CD4-positive, alpha-beta T cell treated with Interleukin-17A for 1 hour (primary cell): ENCODE results near the gene BTBD16.

Source experiments
- DNase-seq: peaks from one replicate; pipeline ENCODE4 v3.0.0-alpha.2; 2020

Gene BTBD16

DNA sequence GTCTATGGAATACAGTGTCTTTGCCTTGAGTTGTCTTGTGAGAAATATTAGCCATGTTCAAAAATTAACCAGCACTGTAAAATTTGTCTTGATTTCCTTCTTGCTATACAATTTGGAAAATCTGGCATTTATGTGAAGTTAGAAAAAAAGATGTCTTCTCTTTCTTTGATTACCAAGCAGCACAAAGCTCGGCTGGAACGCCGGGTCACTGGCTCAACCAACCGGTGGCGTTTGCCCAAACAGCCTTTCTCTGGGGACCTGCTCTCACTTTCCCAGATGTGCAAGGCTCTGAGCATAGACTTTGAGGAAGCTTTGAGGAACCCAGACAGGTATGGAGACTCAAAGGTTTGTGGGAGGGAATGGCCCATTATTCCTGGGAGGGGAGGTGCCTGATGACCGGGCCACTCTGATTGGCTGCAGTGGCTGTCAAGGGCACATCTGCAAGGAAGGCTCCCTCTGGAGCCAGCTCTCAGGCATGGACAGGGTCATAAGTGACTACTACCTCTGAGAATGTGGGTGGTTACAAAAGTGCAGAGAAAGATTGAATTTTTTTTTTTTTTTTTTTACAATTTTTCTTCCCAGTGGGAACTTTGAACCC is 5.6 kb downstream of the BTBD16 start:
- DNase-seq: no peak

DNA sequence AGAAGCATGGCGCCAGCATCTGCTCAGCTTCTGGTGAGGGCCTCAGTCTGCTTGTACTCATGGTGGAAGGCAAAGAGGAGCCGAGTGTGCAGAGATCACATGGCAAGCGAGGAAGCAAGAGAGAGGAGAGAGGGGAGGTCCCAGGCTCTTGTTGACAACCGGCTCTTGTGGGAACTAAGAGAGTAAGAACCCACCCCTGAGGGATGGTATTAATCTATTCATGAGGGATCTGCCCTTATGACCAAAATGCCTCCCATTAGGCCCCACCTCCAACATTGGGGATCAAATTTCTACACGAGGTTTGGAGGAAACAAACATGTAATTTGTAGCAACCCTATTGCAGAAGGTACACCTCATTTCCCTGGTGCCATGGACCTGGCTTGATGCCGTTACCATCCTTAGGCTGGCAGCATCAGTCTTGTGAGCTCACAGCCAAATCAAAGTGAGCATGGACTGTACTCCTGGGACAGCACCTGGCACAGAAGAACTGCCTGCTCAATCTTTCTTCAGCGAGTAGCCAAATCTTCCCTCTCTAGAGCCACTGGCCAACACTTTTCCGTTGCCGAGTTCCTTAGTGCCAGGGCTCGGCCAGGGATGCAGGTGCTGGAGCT is 6.5 kb downstream of the BTBD16 start:
- DNase-seq: no peak

DNA sequence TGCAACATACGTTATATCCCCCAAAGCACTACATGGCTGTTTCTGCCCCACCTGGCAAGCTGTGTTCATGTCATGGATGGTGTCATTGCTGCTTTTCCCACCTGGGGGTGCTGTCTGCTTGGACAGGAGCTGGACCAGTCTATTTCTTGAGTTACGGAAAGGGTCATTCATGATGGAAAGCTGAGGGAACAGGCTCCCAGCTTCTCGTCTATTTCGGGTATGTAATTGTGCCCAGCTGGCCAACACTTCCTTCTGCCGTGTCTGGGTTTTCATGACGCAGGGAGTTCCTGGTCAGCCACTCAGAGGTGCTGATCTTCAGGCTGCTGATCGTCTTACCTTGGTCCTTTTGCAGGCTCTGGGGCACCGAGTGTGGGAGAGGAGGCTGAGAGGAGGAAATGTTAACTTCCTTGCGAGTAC is 8.6 kb downstream of the BTBD16 start:
- no peak for DNase-seq

DNA sequence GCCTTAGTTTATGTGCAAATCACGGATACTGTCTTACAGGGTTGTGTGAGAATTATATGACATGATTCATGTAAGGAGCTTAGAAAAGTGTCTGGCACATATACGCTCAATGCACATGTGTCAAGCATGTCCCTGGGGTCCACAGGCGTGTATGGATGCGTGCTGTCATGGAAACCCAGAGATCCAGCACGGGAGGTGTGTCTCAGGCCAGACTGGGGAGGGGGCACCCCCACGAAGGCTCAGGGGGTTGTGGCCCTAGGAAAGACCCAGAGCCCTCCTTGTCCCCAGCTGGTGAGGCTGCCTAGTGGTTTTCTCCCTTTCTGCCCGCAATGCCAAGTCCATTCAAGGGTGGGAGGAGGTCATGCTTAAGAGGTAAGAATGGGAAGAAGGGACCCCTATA is 9.1 kb downstream of the BTBD16 start:
- DNase-seq: no peak

- DNase-seq: no peak
Observed at GRCh38 chr10:122281018-122281626, 10.0 kb downstream of the BTBD16 start.

GRCh38 chr10:122281751-122282150 is 10.7 kb downstream of the BTBD16 start:
- no peak for DNase-seq

- DNase-seq: no peak
Observed at GRCh38 chr10:122282253-122282671, 11.2 kb downstream of the BTBD16 start.

- no peak for DNase-seq
Observed at GRCh38 chr10:122282909-122283308, 11.8 kb downstream of the BTBD16 start.

GRCh38 chr10:122285506-122286444 is 14.7 kb downstream of the BTBD16 start:
- DNase-seq: no peak

DNA sequence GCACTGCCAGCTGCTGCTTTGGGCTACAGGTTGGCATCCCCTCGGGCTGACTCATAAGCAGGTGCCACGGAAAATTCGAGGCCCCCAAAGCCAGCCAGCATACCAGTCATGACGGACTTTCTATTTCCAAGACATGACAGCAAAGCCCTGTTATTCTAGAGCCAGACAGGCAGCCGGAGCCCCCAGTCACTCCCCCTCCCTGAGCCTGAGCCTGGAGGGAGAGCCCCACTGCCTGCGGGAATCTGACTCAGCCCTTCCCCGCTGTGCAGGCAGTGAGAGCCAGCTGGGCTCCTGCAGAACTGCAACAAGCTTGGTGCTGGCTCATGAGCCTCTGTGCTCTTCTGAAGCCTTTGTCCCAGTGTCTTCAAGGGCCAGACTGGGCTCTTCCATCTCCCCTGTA is 15.8 kb downstream of the BTBD16 start:
- DNase-seq: no peak

- DNase-seq: no peak
Observed at GRCh38 chr10:122287570-122287969, 16.5 kb downstream of the BTBD16 start.

DNA sequence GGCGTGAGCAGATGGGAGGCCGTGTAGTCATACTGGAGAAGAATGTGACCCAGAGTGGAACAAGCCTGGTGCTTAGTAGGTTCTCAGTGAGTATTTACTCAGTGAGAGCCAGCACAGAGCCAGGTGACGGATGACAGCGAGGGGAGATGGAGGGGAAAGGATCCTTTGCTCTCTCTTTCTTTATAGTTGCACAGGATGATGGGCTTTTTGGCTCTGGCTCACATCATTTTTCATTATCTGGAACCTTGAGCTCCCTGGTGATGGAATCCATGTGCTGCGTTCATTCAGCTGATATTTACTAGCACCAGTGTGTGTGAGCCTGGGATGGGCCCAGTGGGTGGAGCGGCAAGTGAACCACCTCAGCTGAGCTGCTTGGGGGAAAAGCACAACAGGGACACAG is 17.2 kb downstream of the BTBD16 start:
- DNase-seq: no peak

GRCh38 chr10:122288917-122289316 is 17.8 kb downstream of the BTBD16 start:
- DNase-seq: no peak

DNA sequence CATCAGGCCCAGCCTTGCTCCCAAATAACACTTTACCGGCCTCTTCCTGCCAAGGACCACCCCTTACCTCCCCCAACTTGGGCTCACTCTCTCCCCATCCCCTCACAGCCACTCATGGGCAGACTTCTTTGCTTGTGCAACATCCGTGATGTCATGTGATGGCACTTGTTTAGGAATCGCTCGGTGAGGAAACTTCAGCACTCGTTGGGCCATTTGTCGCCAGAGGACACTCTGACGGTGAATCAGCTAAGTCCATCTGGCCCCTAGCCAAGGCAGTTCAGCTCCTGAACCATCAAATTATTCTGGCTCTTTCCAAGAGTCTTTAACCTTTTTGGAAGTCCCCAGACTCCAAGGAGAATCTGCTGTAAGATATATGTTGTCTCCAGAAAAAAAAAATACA is 19.2 kb downstream of the BTBD16 start:
- no peak for DNase-seq

GRCh38 chr10:122290833-122291532 is 19.9 kb downstream of the BTBD16 start:
- no peak for DNase-seq

- DNase-seq: no peak
Observed at GRCh38 chr10:122291739-122292138, 20.6 kb downstream of the BTBD16 start.

DNA sequence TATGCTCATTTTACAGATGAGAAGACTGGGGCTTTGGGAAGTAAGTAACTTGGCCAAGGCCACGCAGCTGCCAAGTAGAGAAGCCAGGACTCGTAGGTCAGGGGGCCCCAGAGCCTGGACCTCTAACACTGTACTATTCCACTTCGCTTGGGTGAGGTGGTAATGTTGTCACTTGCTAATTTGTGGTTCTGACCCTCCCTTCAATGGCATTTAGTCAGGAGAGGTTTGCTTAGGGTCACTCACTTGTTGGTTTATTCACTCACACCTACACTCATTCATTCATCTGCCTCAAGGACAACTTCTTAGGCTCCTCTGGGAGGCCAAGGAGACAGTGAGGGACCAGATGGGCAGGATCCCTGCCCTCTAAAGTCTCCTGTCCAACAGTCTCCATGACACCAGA is 21.3 kb downstream of the BTBD16 start:
- DNase-seq: no peak

DNA sequence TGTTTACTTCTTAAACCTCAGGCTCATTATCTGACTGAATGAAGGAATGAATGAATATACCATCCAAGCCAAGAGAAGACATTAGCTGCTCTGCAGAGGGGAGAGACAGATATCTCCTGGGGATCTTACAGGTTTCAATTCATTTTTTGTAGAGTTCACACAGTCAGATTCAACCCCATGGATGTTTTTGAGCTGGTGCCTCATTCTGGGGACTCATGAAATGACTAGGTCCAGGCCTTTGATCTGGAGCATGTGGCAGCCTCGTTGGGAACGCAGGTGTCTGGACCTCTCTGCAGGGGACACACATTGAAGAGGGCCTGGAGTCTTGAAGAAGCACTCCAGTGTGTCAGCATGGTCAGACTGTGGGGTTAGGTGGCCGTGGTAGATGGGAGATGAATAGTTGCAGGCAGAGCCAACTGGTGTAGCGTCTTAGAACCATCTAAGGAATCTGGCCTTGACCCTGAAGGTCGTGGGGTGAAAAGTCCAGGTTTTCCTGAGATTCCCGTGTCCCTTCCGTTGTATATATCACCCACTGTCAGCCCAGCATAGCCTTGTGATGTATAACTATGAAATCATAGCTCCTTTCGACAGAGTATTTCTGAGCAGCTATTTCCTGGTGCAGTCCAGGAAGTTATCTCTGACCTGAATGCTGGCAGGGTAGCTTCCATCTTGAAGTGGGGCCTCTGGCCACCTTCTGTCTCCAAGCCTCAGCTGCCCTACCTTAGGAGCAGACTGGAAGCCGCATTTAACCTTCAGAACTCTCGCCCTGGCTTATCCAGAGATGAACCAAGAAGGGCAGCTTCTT is 22.3 kb downstream of the BTBD16 start:
- DNase-seq: no peak

DNA sequence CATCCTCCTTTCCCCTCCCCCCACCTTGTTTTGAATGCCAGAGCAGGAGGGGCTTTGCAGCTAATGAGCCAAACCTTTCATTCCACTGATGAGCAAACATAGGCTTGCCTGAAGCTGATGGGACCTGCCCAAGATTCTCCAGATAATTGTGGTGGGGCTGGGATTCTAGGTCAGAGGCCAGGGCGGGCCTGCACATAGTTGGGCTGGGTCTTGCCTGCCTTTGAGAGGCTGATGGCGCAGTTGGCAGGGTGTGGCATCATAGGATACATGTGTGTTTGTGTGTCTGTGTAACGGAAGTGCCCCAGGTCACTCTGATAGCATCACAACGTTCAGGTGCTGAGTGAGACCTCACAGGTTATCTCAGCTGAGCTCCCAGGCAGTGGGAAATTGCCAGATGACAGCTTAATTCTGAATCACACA is 22.9 kb downstream of the BTBD16 start:
- DNase-seq: no peak

GRCh38 chr10:122294511-122295450 is 23.7 kb downstream of the BTBD16 start:
- no peak for DNase-seq

- DNase-seq: no peak
Observed at GRCh38 chr10:122295451-122295809, 24.3 kb downstream of the BTBD16 start.
